Measurements from ENCODE around the gene LMBR1L. TPM values are rescaled to one million over a fixed set of nuclear protein-coding genes. Genes with fewer than 3 reads are reported as not detected.

LMBR1L gene
- total and polyA plus RNA-seq, 10 of the 15 experiments (the other 5 are each of a cell fraction or from before 2014, with no cell fraction given), result 2.1 to 42.6 (median 20.0) TPM

DNA sequence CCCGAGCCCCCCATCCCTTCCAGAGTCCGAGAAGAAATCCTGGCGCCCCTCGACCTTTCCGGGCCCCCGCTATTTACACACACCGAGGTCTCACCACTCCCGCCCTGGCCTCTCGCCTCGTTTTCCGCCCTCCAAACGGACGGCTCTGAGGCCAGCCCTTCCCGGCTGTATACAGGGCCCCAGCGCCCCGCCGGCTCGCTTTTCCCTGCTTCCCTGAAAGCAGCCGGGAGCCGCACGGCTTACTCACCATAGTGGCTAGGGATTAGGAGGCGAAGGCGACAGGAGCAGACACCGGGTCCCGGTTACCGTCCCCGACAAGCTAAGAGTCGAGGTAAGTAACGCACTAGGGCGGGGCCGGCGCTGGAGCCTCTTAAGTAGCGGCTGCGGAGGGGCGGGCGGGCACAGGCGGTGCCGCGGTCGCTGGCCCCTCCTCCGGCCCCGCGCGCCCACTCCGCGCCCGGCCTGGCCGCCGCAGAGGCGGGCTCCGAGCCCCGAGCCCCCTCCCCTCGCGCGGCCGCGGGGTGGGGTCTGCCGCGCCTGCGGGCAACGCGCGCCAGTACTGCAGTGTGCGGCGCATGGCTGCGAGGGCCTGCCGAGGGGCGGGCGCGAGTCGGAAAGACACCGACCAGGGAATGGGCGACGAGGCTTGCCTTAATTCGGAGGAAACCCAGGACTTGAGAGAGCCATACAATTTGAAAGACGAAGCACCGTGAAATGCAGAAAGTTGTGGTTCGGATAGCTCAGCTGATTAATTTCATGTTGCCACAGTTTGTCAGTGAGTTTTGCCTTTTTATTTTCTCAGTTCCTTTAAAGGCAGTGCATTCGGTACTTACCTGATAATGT, 20.6 kb upstream of the LMBR1L start, which contains the start of gene TUBA1B (continued):
- TF ChIP-seq, protein P1, sequence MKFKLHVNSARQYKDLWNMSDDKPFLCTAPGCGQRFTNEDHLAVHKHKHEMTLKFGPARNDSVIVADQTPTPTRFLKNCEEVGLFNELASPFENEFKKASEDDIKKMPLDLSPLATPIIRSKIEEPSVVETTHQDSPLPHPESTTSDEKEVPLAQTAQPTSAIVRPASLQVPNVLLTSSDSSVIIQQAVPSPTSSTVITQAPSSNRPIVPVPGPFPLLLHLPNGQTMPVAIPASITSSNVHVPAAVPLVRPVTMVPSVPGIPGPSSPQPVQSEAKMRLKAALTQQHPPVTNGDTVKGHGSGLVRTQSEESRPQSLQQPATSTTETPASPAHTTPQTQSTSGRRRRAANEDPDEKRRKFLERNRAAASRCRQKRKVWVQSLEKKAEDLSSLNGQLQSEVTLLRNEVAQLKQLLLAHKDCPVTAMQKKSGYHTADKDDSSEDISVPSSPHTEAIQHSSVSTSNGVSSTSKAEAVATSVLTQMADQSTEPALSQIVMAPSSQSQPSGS (IDR thresholded peaks at IDR 0.05; ENCODE audit: low read length), result no peak
- 0 out of 2 replicates have a peak, but pooled peaks have one; percentile 32 for TF ChIP-seq SREBF1 (IDR thresholded peaks at IDR 0.05; ENCODE audit: low read length)
- TF ChIP-seq, protein P2, sequence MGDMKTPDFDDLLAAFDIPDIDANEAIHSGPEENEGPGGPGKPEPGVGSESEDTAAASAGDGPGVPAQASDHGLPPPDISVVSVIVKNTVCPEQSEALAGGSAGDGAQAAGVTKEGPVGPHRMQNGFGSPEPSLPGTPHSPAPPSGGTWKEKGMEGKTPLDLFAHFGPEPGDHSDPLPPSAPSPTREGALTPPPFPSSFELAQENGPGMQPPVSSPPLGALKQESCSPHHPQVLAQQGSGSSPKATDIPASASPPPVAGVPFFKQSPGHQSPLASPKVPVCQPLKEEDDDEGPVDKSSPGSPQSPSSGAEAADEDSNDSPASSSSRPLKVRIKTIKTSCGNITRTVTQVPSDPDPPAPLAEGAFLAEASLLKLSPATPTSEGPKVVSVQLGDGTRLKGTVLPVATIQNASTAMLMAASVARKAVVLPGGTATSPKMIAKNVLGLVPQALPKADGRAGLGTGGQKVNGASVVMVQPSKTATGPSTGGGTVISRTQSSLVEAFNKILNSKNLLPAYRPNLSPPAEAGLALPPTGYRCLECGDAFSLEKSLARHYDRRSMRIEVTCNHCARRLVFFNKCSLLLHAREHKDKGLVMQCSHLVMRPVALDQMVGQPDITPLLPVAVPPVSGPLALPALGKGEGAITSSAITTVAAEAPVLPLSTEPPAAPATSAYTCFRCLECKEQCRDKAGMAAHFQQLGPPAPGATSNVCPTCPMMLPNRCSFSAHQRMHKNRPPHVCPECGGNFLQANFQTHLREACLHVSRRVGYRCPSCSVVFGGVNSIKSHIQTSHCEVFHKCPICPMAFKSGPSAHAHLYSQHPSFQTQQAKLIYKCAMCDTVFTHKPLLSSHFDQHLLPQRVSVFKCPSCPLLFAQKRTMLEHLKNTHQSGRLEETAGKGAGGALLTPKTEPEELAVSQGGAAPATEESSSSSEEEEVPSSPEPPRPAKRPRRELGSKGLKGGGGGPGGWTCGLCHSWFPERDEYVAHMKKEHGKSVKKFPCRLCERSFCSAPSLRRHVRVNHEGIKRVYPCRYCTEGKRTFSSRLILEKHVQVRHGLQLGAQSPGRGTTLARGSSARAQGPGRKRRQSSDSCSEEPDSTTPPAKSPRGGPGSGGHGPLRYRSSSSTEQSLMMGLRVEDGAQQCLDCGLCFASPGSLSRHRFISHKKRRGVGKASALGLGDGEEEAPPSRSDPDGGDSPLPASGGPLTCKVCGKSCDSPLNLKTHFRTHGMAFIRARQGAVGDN (IDR thresholded peaks at IDR 0.05), result peak; percentile 88
- 0 out of 2 replicates have a peak, but pooled peaks have one; percentile 32 for TF ChIP-seq MTA3 (IDR thresholded peaks at IDR 0.05; ENCODE audit: borderline replicate concordance, low read length)
- TF ChIP-seq TCF12 (IDR thresholded peaks at IDR 0.05; ENCODE audit: low read depth, low read length), result peak; percentile 74; the same call in 1 of the 2 replicates
- TF ChIP-seq KLF5 (IDR thresholded peaks at IDR 0.05; ENCODE audit: partially characterized antibody), result peak; percentile 77
- no peak; the same call in 1 of the 2 replicates for TF ChIP-seq WRNIP1 (IDR thresholded peaks at IDR 0.05; ENCODE audit: borderline replicate concordance, low read depth, low read length)
- TF ChIP-seq NFYA (IDR thresholded peaks at IDR 0.05; ENCODE audit: borderline replicate concordance, low read depth, low read length), result no peak
- TF ChIP-seq, protein P3, sequence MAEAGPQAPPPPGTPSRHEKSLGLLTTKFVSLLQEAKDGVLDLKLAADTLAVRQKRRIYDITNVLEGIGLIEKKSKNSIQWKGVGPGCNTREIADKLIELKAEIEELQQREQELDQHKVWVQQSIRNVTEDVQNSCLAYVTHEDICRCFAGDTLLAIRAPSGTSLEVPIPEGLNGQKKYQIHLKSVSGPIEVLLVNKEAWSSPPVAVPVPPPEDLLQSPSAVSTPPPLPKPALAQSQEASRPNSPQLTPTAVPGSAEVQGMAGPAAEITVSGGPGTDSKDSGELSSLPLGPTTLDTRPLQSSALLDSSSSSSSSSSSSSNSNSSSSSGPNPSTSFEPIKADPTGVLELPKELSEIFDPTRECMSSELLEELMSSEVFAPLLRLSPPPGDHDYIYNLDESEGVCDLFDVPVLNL (IDR thresholded peaks at IDR 0.05; ENCODE audit: low read depth, low read length), result no peak
- no peak for TF ChIP-seq EZH2 (IDR thresholded peaks at IDR 0.05; ENCODE audit: borderline replicate concordance, control insufficient read depth, low read depth, low read length)
- peak; percentile 8 to 35; a peak in 1 of 4 replicates for TF ChIP-seq IKZF2 (IDR thresholded peaks at IDR 0.05)
- TF ChIP-seq CHD4 (IDR thresholded peaks at IDR 0.05), result no peak
- TF ChIP-seq CHD1 (IDR thresholded peaks at IDR 0.05; ENCODE audit: low read depth, low read length), result peak; percentile 79; the same call in 1 of the 2 replicates
- TF ChIP-seq RFX5 (IDR thresholded peaks at IDR 0.05; ENCODE audit: low read depth, low read length), result no peak
- no peak for TF ChIP-seq HDAC2 (IDR thresholded peaks at IDR 0.05)
- TF ChIP-seq SREBF2 (IDR thresholded peaks at IDR 0.05; ENCODE audit: low read length), result no peak
- no peak for TF ChIP-seq FOXK2 (IDR thresholded peaks at IDR 0.05)
- TF ChIP-seq, protein P4, sequence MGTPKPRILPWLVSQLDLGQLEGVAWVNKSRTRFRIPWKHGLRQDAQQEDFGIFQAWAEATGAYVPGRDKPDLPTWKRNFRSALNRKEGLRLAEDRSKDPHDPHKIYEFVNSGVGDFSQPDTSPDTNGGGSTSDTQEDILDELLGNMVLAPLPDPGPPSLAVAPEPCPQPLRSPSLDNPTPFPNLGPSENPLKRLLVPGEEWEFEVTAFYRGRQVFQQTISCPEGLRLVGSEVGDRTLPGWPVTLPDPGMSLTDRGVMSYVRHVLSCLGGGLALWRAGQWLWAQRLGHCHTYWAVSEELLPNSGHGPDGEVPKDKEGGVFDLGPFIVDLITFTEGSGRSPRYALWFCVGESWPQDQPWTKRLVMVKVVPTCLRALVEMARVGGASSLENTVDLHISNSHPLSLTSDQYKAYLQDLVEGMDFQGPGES (IDR thresholded peaks at IDR 0.05), result no peak
- peak; percentile 98 for TF ChIP-seq POLR2AphosphoS5 (IDR thresholded peaks at IDR 0.05; ENCODE audit: low read length)
- no peak; the same call in none of the 2 replicates for TF ChIP-seq NR2F1 (conservative IDR thresholded peaks at IDR 0.05)
- TF ChIP-seq ASH2L (IDR thresholded peaks at IDR 0.05; ENCODE audit: borderline replicate concordance, low read depth), result no peak
- no peak for TF ChIP-seq RAD51 (IDR thresholded peaks at IDR 0.05)
- 0 out of 2 replicates have a peak, but pooled peaks have one; percentile 24 for TF ChIP-seq SIN3A (IDR thresholded peaks at IDR 0.05; ENCODE audit: low read depth, low read length)
- TF ChIP-seq BACH1 (IDR thresholded peaks at IDR 0.05; ENCODE audit: borderline replicate concordance), result peak; percentile 67; the same call in 1 of the 2 replicates
- TF ChIP-seq CBX5 (IDR thresholded peaks at IDR 0.05; ENCODE audit: low read depth), result no peak

Measured in GM12878 (cell line).